Stomach smooth muscle (tissue), 2 donors: ENCODE measurements around the gene MIB2.

Experiments
- H3K27ac ChIP-seq: one replicate; pipeline ENCODE4 v1.7.0; 2013; ENCODE audit warnings: mild to moderate bottlenecking, low read length, inconsistent platforms
- H3K27me3 ChIP-seq, 2 donors: one replicate each; pipeline ENCODE4 v1.7.0; 2013; ENCODE audit warnings: low read length in 2 of 2; ENCODE audit not compliant: insufficient read depth in 2 of 2, control insufficient read depth in 1 of 2
- H3K36me3 ChIP-seq, 2 donors: one replicate each; pipeline ENCODE4 v1.7.0; 2013; ENCODE audit warnings: low read length in 2 of 2; ENCODE audit not compliant: control insufficient read depth in 2 of 2, insufficient read depth in 2 of 2
- H3K4me1 ChIP-seq: one replicate; pipeline ENCODE4 v1.7.0; 2013; ENCODE audit warnings: low read length; ENCODE audit not compliant: control insufficient read depth, insufficient read depth
- H3K4me3 ChIP-seq, 2 donors: one replicate each; pipeline ENCODE4 v1.7.0; 2013; ENCODE audit warnings: low read length in 2 of 2
- H3K9ac ChIP-seq, 2 donors: one replicate each; pipeline ENCODE4 v1.7.0; 2013; ENCODE audit warnings: low read length in 2 of 2, mild to moderate bottlenecking in 1 of 2
- H3K9me3 ChIP-seq, 2 donors: one replicate each; pipeline ENCODE4 v1.7.0; 2013; ENCODE audit warnings: low read length in 2 of 2; ENCODE audit not compliant: control insufficient read depth in 2 of 2
- donor health status: healthy.
- donor health status: Pancreatic carcinoma.

Gene MIB2

GRCh38 chr1:1616838-1617237 lies 1.5 kb downstream of the MIB2 start:
- Histone ChIP-seq H3K27ac (no peak overlapping the region), H3K4me3 (peak overlapping the region; percentile 64 to 97), H3K9ac (peak overlapping the region in 1 of 2 donors; percentile 69), H3K36me3 (peaks cover 0 to 5% of the 10 kb centered on the region in 2 donors), H3K4me1 (peaks cover 38% of the 10 kb centered on the region), H3K27me3 (no peaks in the 10 kb centered on the region), H3K9me3 (no peaks in the 10 kb centered on the region)

- H3K9me3 ChIP-seq: no peaks in the 10 kb centered on the region
- H3K9ac ChIP-seq: no peak overlapping the region
- no peak overlapping the region for H3K27ac ChIP-seq
- H3K27me3 ChIP-seq: no peaks in the 10 kb centered on the region
- H3K36me3 ChIP-seq: peaks cover 0 to 5% of the 10 kb centered on the region in 2 donors
- H3K4me1 ChIP-seq: peaks cover 38% of the 10 kb centered on the region
- H3K4me3 ChIP-seq: no peak overlapping the region
Observed at GRCh38 chr1:1617516-1617915, 2.2 kb downstream of the MIB2 start.

GRCh38 chr1:1617925-1618324 lies 2.6 kb downstream of the MIB2 start:
- Histone ChIP-seq H3K9ac (no peak overlapping the region), H3K4me1 (peaks cover 38% of the 10 kb centered on the region), H3K27ac (no peak overlapping the region), H3K4me3 (no peak overlapping the region), H3K27me3 (no peaks in the 10 kb centered on the region), H3K36me3 (peaks cover 0 to 5% of the 10 kb centered on the region in 2 donors), H3K9me3 (no peaks in the 10 kb centered on the region)

GRCh38 chr1:1618396-1619068 lies 3.2 kb downstream of the MIB2 start:
- H3K27me3 ChIP-seq: no peaks in the 10 kb centered on the region
- no peak overlapping the region for H3K9ac ChIP-seq
- no peak overlapping the region for H3K4me3 ChIP-seq
- no peak overlapping the region for H3K27ac ChIP-seq
- peaks cover 0 to 5% of the 10 kb centered on the region in 2 donors for H3K36me3 ChIP-seq
- H3K9me3 ChIP-seq: no peaks in the 10 kb centered on the region
- H3K4me1 ChIP-seq: peaks cover 37% of the 10 kb centered on the region

- peaks cover 0 to 5% of the 10 kb centered on the region in 2 donors for H3K36me3 ChIP-seq
- H3K4me1 ChIP-seq: peaks cover 23% of the 10 kb centered on the region
- H3K4me3 ChIP-seq: no peak overlapping the region
- H3K9ac ChIP-seq: no peak overlapping the region
- no peak overlapping the region for H3K27ac ChIP-seq
- no peaks in the 10 kb centered on the region for H3K27me3 ChIP-seq
- no peaks in the 10 kb centered on the region for H3K9me3 ChIP-seq
Observed at GRCh38 chr1:1619917-1620361, 4.6 kb downstream of the MIB2 start.

GRCh38 chr1:1620433-1621139 lies 5.3 kb downstream of the MIB2 start:
- Histone ChIP-seq H3K9me3 (no peaks in the 10 kb centered on the region), H3K36me3 (peaks cover 0 to 5% of the 10 kb centered on the region in 2 donors), H3K27ac (no peak overlapping the region), H3K9ac (no peak overlapping the region), H3K4me3 (no peak overlapping the region), H3K27me3 (no peaks in the 10 kb centered on the region), H3K4me1 (peaks cover 23% of the 10 kb centered on the region)

GRCh38 chr1:1621173-1622009 lies 6.1 kb downstream of the MIB2 start:
- H3K9ac ChIP-seq: no peak overlapping the region
- H3K9me3 ChIP-seq: no peaks in the 10 kb centered on the region
- no peak overlapping the region for H3K27ac ChIP-seq
- H3K4me1 ChIP-seq: peaks cover 21% of the 10 kb centered on the region
- no peaks in the 10 kb centered on the region for H3K27me3 ChIP-seq
- H3K36me3 ChIP-seq: peaks cover 0 to 5% of the 10 kb centered on the region in 2 donors
- H3K4me3 ChIP-seq: no peak overlapping the region

- Histone ChIP-seq H3K4me1 (peaks cover 13% of the 10 kb centered on the region), H3K9ac (no peak overlapping the region), H3K36me3 (peaks cover 0 to 5% of the 10 kb centered on the region in 2 donors)
Observed at GRCh38 chr1:1622010-1622787, 6.9 kb downstream of the MIB2 start.

GRCh38 chr1:1622788-1623094 lies 7.4 kb downstream of the MIB2 start:
- no peak overlapping the region for H3K9ac ChIP-seq

More at GRCh38 chr1:1622010-1622787, 6.9 kb downstream of the MIB2 start:
- no peaks in the 10 kb centered on the region for H3K9me3 ChIP-seq
- H3K27ac ChIP-seq: no peak overlapping the region
- no peaks in the 10 kb centered on the region for H3K27me3 ChIP-seq
- H3K4me3 ChIP-seq: no peak overlapping the region

GRCh38 chr1:1623181-1623630 lies 7.9 kb downstream of the MIB2 start:
- H3K9ac ChIP-seq: no peak overlapping the region
- H3K27ac ChIP-seq: no peak overlapping the region
- H3K9me3 ChIP-seq: no peaks in the 10 kb centered on the region
- H3K36me3 ChIP-seq: peaks cover 1 to 4% of the 10 kb centered on the region in 2 donors
- no peak overlapping the region for H3K4me3 ChIP-seq
- H3K4me1 ChIP-seq: peaks cover 3% of the 10 kb centered on the region
- no peaks in the 10 kb centered on the region for H3K27me3 ChIP-seq

More at GRCh38 chr1:1622788-1623094, 7.4 kb downstream of the MIB2 start:
- Histone ChIP-seq H3K27me3 (no peaks in the 10 kb centered on the region), H3K9me3 (no peaks in the 10 kb centered on the region), H3K4me3 (no peak overlapping the region), H3K4me1 (peaks cover 8% of the 10 kb centered on the region), H3K36me3 (peaks cover 0 to 5% of the 10 kb centered on the region in 2 donors), H3K27ac (no peak overlapping the region)
